Measurements from ENCODE around the gene BMP6.

The BMP6 gene

DNA sequence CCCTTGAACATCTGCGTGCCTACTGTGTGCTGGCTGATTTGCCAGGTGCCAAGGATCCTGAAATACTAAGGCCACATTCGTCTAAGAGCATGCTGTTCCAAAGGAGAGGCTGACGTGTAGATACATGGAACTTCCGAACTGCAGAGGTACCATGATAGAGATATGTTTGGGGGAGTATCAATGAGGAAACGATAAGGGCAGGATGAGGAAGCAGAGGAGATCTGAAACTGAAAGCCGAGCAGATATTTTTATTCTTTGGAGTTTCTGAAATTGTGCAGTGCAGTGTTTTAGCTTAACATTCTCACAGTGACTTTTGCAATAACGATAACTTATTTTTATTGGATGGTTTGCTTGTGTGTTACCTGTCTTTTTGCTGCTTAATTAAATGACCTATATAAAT is 24.3 kb downstream of the BMP6 start:
- no peak for DNase-seq

DNA sequence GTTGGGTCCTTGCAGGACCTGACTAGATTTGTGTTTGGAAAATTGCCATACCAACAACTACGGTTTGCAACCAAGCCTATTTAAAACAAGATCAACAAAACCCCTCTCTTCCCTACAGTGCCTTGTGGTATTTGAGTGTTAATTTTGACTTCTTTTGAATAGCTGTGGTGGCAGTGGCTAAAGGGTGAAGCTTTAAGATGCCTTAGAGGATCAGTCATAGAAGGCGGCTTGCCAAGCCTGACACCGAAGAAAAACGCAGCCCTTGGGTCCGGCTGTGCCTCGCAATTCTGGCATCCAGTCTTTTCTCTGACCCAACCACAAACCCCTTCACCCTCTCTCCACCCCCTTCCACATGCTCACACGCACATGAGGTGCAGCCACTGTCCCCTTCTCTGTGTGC is 32.6 kb downstream of the BMP6 start:
- no peak for DNase-seq

DNA sequence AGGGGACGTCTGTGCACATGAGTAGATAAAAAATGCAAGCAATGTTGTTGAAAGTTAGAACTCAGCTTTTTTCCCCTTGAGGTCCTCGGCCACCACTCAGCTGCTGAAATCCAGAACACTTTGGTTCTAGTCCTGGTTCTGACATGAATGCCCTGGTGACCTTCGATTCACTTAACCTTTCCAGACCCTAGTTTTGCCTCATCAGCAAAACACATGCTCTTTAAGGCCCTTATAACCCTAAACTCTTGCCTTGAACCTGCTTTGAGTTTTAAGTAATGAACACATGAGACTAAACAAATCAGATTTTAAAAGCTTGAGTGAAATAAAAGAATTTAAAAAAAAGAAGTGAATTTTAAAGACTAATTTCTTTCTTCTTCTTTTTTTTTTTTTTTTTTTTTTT is 33.4 kb downstream of the BMP6 start:
- DNase-seq: no peak

DNA sequence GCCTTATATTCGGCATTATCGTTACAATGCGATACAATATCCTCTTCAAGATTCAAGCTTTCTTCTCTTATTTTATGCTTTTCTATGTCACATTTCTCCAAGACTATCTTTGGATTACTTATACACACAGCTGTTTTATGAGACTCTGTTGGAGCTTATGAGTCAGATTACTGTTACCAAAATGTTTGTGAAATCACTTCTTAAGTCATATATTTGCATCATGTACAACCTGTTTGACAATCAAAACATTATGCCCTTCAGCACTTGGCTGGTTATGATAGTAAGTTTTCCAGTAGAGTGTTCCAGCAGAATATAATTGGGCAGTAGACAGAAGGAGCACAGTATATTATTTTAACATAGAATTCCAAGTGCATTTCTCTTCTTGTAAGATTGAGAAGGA is 35.2 kb downstream of the BMP6 start:
- no peak for DNase-seq

DNA sequence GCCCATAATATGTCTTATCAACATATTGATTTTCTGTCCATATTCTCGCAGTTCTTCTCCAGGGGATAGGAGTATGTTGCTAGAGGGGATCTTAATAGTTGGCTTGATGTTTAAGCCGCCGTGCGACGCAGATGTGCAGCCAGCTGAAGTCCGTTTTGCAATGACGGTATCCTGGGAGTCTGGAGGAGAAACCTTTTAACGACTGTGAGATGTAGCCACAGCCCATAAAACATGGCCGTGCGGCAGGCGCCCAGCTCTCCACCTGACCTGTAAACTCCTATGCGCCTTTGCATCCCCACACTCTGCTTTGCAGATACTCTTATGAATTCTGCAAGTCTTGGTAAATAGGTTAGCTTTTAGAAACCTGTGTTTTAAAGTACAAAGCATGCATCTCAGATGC is 36.9 kb downstream of the BMP6 start:
- no peak for DNase-seq

DNA sequence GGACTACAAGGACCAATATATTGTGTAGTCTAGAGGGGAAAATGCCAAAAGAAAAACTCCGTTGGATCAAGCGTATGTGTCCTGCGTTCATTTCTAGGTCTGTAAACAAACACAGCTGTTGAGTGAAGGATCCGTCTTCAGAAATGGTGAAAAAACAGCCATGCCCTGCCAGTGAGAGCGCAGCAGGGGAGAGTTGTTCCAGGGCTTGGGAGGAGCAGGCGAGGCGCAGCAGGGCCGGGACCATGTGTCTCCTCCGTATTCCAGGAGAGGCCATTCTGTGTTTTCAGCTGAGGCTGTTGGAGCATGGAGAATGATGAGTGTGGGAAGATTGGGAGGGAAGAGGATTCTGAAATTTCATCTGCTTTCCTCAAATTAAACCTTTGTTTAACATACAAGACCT is 38.0 kb downstream of the BMP6 start:
- no peak for DNase-seq

DNA sequence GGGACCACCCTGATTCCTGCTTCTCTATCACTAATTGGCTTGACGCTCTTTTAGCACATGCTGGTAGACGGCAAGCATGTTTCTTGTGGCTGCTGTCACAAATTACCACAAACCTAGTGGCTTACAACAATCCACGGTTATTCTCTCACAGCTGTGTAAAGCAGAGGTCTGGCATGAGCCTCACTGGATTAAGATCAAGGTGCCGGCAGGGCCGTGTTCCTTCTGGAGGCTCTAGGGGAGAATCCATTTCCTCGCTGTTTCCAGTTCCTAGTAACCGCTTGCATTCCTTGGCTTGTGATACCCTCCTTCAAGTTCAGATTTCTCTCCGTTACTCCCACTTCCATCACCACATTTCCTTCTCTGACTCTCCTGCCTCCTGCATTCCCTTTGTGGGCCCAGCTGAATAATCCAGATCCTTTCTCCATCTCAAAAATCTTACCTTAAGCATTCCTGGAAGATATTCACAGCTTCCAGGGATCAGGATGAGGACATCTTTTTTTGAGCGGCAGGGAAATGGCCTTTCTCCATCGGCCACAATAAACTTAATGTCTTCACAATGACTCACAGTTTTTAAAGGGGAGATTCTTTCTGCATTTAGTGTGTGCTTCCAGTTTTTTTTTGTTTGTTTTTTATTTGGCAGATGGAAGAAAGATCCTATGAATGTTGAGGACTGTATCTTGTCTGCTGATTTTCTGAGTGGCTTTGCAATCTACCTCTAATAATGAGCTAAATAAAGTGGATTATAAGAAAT is 39.9 kb downstream of the BMP6 start:
- no peak for DNase-seq

DNA sequence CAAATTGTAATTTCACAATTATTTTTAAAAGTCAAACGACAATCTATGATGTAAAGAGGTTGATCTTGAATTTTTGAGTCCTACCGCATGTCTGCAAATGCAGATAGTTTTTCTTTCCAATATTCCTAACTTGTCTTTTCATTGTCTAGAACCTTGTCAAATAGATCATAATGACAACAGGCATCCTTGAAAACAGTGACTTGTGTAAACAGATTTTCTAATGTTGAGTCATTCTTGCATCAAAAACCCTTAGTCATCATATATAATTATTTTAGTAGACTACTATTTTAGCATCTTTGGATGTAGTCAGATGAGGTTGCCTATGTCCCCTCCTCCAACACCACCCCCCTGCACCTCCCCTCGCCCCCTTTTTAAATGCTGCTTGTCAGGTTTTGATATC is 43.8 kb downstream of the BMP6 start:
- no peak for DNase-seq

DNA sequence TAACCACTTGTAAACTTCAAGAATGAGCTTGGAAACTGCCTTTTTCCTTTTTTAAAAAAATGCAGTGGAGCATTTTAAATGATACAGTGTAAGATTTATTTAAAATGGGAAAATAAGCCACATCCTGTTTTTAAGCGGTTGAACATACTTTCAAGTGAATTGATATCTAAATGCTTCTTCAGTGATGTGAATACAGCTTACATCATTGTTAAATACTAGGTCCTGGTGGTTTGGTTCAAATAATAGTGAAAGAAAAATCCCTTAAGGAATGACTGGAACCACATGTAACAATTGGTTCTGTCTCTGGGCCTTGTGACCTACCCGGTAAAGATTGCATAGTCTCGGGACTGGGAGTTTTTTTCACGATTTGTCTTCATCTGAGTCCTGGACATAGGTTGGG is 44.2 kb downstream of the BMP6 start:
- DNase-seq: no peak

DNA sequence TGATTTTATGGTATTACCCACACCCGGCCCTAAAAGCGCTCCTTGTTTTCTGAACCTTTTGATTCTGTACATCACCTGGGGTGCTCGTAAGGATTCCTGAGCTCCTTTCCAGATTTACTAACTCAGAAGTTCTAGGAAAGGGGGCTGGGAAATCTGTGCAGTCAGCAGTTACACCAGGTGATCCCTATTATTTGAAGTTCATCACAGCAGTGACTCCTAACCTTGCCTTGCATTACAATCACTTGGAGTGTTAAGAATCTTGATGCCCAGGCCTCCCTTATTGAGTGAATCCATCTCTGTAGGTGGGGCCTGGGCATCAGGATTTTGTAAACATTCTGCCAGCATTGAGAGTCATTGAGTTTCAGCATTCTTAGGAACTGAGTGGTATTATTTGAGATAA is 44.7 kb downstream of the BMP6 start:
- no peak for DNase-seq

DNA sequence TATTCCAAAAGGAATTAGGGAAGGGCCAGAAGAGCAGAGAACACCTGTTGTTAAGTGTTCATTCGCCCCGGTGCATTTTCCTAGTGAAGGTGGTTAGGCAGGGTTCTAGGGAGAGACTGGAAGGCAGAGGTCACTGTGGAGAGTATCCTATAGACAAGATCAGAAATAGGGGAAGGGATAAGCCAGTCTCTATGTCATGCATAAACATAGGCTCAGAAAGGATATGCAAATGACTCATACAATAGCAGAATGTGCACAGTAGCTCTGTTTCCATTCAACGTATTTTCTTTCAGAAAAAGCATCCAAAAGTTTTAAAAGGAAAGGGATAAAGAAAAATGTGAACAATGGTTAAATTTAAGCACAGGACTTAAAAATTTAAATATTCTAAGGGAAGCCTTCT is 47.4 kb downstream of the BMP6 start:
- DNase-seq: no peak

DNA sequence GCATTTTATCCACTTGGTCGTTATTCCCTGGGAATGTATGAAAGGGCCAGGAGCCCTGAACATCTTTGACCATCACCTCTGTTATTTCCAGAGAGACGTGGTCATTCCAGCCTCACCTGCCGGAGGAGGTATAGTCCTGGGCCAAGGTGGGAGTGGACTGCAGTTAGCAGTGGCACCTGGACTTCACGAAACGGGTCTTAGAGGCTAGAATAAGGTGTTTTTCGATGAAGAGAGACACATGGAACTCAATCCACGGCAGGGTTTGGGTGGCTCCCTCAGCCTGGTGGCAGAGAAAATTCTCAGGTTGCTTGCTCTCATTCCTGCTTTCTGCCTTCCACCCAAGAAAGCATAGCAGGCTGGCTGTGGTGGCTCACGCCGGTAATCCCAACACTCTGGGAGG is 48.0 kb downstream of the BMP6 start:
- no peak for DNase-seq

DNA sequence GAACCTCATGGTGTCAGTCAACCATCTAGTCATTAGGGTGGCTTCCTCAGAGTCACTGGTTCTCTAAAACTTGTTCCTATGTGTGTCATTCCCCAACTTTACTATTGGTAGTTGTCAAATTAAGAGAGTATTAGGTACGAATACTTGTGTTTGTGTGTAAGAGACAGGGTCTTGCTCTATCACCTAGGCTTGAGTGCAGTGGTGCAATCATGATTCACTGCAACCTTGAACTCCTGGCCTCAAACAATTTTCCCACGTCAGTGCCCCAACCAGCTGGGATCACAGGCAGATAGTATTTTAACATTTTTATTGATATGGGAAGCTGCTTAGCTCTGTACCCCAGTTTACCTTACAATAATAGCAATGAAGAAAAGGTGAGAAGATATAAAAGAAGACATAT is 50.6 kb downstream of the BMP6 start:
- no peak for DNase-seq

DNA sequence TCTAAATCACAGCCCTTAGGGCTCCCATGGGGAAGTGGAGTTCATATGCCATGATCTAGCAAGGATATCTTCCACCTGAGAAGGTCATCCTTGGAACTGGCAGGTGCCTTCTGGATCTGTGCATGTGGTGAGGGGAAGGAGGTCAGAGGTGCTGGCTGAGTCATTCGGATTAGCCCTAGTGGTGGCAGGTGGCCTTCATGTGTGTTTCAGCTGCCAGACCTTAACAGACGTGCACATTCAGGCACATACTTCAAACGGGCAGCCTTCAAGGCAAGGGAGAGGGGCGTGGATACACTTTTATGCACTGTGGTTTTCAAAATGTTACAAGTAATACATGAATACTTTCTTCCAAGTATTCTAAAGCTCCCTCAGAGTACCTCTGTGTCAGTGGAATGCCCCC is 51.2 kb downstream of the BMP6 start:
- DNase-seq: no peak

DNA sequence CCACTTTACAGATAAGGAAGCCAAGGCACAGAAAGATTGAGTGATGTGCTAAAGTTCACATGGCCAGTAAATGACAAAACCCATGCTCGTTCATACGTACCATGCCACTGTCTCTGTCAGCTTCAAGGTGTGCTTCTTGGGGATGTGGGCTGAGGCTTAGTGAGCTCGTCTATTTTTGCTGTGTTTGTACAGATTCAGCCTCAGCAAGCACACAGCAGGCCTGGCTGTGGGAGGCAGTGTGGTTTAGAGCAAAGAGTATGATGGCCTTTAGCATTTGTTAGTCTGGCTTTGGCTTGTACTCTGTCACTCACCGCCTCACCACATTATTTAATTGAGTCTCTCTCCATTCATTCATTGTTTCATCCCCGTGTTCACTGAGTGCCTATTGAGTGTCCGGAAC is 55.3 kb downstream of the BMP6 start:
- no peak for DNase-seq

DNA sequence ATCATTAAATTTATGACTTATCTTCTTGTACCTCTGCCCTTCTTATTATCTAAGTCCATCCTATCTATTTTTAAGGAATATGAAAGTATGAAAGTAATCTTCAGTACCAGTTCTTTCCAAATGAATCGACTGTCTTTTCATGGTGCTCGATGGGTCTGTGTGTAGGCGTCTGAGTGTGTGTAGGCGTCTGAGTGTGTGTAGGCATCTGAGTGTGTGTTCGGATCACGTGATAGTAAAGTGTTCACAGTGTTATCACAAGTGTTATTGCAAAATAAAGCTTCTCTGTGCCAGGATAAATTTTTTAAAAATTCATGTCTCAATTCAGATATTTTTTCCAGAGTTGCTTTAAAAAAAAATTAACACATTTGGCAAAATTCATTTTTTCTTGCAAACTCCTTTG is 58.3 kb downstream of the BMP6 start:
- DNase-seq: no peak

DNA sequence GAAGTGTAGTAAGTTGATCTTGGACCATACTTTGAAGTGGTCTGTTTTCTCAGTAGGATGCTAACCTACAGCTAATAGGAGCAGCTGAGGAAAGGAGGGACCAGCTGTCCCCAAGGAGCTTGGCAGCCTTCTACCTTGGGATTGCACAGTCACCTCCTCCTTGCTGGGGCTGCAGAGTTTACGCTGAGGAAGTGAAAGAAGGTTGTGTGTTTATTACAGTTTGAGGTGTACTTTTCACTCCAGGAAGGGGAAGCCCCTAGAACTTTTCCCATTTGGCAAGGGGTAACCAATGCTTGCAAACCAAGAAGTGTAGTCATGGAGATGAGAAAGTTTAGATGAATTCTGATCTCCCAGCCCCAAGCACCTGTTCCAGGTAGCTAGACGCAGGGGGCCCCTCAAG is 58.8 kb downstream of the BMP6 start:
- DNase-seq: no peak

DNA sequence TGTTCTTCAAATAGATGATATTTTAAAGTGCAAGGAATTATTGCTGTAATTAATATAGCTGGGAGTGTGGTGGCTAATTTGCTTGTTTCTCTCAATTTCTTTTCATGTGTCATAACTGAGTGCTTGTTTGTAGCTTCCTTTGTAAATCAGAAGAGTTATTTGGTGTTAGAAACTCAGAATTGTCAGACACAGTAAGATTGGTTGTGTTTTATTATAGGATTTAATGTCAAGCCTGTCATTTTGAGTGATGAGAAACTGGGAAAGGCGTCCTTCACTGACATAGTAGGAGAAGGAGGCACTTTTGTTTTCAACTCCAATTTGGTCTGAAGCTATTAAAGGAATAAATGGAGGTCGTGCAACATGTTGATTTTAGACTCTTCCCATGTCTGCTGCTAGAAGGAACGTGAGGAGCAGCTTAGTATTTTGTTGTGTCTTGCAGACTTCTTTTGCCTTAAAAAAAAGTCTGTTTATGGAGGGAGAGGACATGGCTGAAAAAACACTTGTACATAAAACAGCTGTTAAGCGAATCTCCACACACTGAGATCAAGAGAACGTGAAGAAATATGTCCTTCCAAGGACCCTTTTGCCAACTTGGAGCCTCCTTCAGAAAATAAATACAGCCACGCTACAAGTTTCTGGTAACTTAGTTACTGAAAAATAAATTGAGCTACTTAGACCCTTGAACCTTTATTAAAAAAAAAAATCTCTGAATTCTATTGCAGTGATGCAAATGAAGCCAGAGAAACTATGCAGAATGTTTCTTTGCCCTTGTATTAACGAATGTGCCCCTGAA is 59.5 kb downstream of the BMP6 start:
- no peak for DNase-seq

DNA sequence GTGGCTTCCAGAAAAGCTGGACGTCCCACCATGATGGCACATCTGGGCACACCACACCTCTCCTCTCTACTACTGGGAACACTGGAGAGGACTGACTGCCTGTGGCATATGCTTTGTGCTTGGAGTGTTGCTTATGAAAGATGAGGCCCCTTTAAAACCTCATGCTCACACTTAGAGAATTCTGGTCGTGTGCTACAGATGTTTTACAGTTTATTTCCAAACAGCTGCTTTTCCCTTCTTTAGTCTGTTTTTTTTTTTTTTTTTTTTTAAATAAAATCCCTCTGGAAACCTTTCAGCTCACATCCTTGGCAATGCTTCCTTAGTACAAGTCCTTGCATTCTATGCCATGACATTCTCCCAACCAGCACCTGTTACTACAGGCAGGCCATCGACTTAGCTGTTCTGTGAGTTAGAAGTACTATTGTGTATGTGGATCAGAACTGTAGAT is 60.3 kb downstream of the BMP6 start:
- DNase-seq: no peak

DNA sequence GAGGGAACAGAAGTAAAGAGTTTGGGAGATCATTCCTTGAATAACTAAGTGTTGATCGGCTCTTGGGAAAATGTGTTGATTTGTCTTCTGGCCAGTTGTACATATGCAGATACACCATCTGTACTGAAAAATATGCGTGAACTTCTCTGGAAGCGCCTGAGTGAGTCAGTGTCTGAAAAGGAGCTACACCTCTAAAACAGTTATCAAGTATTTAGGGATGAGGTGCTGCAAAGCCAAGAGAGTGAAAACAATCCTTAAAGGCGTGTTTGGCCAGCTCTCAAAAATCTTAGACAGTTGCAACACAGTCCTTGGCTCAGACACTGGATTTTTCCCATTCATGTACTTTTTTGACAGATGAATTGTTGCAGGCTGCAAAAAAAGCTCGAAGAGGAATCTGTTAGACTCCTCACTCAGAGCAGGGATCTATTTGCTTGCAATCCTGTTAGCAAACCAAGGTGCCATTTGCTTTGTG is 61.3 kb downstream of the BMP6 start:
- no peak for DNase-seq

DNA sequence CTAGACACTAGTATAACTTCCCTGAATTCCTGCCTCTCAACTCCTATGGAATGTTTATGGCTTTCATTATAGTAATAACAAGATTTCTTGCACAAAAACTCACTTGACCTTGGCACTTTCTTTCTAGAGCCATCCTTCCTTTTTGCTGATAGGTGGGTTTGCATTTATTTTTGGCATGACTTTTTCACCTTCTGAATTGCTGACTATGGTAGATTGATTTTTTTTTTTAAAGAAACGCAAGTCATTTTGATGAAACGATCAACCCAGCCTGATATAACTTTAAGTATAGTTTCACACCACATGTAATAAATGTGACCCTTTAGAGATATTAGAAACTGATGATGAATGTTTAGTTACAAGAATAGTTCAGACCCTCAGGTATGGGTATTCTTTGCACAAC is 61.8 kb downstream of the BMP6 start:
- no peak for DNase-seq

DNA sequence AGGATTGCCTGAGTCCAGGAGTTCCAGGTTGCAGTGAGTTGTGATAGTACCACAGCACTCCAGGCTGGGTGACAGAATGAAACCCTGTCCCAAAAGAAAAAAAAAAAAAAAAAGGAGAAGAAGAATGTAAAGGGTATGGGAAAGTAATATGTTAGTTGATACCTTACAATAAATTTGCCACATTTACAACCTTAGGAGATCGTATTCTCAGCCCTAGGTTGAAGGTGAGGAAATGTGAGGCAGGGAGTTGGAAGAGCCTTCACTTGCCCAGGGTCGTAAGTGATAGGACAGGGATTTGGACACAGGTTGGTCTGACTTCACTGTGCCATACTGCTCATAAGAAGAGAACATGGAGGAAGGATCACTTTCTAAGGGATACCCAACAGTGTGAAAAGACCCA is 68.6 kb downstream of the BMP6 start:
- no peak for DNase-seq

DNA sequence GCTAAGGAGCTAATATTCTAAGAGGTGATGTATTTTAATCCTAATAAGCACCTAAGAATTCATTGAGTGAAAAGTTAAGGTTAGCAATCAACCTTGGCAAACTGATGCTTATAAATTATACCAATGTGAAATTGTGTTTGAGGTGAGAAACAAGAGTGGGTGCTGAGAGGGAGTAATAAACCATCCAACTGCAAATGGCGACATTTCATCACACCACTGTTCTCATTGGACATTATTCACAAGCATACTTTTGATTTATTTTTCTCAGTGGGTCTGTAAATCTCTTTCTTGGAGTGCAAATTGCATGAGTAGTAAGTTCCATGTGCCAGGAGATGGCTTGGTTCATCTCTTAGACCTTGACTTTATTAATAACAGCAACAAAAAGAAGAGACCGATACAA is 71.5 kb downstream of the BMP6 start:
- no peak for DNase-seq

DNA sequence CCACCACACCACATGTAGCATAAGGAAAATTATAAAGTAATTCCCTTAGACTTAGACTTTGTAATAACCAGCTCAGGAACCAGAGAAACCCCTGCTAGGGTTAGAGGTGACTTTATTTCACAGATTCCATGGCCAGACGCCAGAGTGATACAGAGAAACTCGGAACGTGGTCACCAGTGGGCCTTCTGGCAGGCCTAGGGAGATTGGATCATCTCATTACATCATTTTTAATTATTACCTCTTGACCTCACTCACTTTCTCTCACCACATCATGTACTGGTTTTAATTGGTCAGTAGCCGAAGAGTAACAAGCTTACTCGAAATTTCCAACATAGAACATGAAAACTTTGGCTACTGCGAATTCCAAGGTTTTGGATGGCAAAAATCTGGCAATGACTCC is 72.9 kb downstream of the BMP6 start:
- no peak for DNase-seq

DNA sequence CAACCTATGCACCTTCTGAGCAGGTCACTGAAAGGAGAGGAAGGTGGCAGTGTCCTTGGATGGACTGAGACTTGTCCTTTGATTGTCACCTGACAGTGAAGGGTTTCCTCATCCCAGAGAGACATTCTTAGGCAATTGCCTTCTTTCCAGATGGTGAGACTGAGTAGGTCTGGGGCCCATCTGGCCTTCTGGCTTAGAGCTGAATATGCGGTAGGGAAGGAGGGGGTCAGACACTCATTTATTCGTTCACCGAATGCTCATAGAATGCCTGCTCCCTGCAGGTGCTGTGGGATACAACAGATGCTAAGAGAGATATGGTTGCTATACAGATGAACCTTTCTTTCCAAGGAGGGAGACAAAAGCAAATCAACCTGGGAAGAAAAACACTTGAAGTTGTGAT is 76.8 kb downstream of the BMP6 start:
- no peak for DNase-seq
